Measurements from ENCODE around the gene CLSTN2.
A peak's percentile ranks its signal among the peaks of the same experiment; 100 is the strongest.

The CLSTN2 gene

DNA sequence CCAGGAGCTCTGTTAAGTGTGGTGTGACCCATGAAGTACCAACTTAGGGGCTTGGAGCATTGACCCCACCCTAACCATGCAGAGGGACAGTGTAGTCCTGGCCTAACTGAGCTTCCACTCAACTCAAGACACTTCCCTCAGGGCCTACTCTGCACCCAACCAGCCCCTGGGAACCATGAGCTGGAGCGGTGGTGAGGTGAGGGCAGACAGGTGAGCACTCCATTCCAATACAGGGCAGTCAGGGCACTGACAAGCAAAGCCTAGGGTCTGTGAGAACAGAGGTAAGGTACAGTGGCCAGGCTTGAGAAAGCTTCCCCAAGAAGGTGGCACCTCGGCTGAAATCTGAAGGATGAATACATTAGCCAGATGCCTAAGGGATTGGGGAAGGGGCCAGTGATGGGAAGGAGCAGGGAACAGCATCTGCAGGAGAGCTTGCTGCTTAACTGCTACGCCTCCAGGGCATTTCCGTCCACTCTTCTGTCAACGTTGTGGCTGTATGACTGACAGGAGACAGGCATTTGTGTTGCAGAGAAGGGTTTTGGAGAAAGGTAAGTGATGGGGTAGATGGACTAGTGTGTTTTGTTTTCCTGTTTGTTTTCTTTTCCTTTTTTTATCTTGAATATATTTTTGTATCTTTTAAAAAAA, 499.4 kb downstream of the CLSTN2 start:
- in situ Hi-C loops (cut with HindIII; ENCODE audit: low sequenced_read_pairs), result no loop called here
- no peak overlapping the region for H3K4me3 ChIP-seq (ENCODE audit: low read depth, low read length)
- TF ChIP-seq, protein P1, sequence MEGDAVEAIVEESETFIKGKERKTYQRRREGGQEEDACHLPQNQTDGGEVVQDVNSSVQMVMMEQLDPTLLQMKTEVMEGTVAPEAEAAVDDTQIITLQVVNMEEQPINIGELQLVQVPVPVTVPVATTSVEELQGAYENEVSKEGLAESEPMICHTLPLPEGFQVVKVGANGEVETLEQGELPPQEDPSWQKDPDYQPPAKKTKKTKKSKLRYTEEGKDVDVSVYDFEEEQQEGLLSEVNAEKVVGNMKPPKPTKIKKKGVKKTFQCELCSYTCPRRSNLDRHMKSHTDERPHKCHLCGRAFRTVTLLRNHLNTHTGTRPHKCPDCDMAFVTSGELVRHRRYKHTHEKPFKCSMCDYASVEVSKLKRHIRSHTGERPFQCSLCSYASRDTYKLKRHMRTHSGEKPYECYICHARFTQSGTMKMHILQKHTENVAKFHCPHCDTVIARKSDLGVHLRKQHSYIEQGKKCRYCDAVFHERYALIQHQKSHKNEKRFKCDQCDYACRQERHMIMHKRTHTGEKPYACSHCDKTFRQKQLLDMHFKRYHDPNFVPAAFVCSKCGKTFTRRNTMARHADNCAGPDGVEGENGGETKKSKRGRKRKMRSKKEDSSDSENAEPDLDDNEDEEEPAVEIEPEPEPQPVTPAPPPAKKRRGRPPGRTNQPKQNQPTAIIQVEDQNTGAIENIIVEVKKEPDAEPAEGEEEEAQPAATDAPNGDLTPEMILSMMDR (IDR thresholded peaks at IDR 0.05; ENCODE audit: low read depth, low read length), result no peak
- no peak for DNase-seq (ENCODE audit: low read depth, low spot score)

DNA sequence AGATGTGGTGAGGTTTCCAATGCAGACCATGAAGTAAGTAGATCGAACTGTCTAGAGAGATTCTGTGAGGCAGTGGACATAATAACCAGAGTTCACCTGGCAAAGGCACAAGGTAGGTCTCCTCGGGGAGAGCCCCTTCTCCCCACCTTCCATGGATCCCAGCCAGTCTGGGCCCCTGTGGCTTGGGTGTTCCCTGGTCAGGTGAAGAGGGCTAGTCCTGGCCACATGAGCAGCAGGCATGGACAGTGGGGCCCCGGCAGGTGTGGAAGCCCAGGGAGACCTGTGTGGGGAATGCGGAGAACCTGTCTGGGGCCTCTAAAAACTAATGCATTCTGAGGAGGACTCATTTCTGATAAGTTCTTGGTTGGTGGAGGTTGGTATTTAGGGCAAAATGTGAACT, 501.4 kb downstream of the CLSTN2 start:
- in situ Hi-C loops (cut with HindIII; ENCODE audit: low sequenced_read_pairs), result no loop called here
- H3K4me3 ChIP-seq (ENCODE audit: low read depth, low read length), result no peak overlapping the region
- TF ChIP-seq, protein P1 (IDR thresholded peaks at IDR 0.05; ENCODE audit: low read depth, low read length), result no peak
- DNase-seq (ENCODE audit: low read depth, low spot score), result no peak

DNA sequence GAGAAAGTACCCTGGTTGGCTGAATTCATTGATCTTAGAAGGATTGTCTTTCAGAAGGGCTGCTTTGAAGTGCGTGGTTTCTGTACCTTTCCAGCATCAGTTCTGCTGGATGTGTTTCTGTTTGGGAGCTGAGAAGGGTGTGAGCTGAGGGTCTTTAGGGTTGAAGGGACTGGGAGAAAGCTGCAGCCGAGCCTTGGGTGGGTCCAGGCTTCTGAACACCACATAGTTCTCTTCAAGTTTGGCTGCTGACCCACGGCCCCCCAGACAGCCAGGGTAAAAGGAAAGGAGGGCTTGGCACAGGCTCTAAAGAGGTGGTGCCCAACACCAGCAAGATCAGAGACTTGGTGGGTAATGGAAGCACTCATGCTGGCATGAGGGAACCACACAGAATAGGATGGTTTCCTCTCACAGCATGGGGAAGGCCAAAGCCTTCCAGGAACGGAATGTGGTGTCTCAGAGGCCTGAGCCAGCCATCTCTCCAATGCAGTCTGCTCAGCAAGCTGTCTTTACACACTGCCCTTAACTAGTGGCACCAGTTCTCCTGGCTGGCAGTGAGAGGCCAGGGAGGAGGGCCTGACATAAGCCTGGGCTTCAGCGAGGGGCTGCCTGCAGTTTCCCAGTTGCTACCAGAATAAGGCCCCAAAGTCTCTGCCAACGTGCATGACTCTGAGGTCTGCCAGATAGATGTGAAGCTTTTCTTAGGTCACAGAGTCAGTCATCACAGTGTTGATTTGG, 503.9 kb downstream of the CLSTN2 start:
- in situ Hi-C loops (cut with HindIII; ENCODE audit: low sequenced_read_pairs), result no loop called here
- no peak for DNase-seq (ENCODE audit: low read depth, low spot score)
- H3K4me3 ChIP-seq (ENCODE audit: low read depth, low read length), result no peak overlapping the region
- TF ChIP-seq, protein P1 (IDR thresholded peaks at IDR 0.05; ENCODE audit: low read depth, low read length), result no peak

DNA sequence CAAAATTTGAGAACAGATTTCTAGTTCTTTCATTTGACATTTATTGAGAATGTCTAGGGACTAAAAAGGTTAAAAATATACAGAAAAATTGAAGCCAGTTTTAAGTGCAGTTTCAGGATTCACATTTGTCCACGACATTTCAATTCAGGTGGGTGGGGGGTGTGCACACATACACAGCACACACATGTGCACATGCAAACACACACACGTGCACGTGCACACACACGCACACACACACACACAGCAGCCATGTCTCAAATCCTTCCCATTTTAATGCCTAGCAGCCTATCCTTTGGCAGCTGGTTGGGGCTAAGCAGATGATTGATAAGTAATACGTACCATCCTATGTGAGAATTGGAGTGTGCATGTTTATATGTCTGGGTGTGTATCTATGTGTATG, 504.5 kb downstream of the CLSTN2 start:
- DNase-seq (ENCODE audit: low read depth, low spot score), result no peak
- no peak overlapping the region for H3K4me3 ChIP-seq (ENCODE audit: low read depth, low read length)
- TF ChIP-seq, protein P1 (IDR thresholded peaks at IDR 0.05; ENCODE audit: low read depth, low read length), result no peak
- in situ Hi-C loops (cut with HindIII; ENCODE audit: low sequenced_read_pairs), result no loop called here

DNA sequence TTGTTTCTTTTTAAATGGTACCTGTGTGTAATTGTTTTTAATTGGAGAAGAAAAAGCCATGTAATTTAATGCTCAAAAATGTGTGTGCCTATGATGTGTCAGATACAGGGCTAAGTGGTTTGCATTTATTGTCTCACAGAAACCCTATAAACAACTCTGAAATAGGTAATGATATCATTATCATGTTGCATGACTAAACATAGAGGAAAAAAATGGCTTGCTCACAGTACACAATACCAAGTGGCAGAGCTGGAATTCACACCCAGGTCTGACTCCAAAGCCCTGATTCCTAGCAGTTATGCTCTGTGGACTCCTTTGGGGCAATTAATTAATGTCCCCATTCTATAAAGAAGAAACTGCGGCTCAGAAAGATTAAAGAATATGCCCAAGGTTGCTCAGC, 505.5 kb downstream of the CLSTN2 start:
- in situ Hi-C loops (cut with HindIII; ENCODE audit: low sequenced_read_pairs), result no loop called here
- TF ChIP-seq, protein P1 (IDR thresholded peaks at IDR 0.05; ENCODE audit: low read depth, low read length), result no peak
- no peak for DNase-seq (ENCODE audit: low read depth, low spot score)
- no peak overlapping the region for H3K4me3 ChIP-seq (ENCODE audit: low read depth, low read length)

DNA sequence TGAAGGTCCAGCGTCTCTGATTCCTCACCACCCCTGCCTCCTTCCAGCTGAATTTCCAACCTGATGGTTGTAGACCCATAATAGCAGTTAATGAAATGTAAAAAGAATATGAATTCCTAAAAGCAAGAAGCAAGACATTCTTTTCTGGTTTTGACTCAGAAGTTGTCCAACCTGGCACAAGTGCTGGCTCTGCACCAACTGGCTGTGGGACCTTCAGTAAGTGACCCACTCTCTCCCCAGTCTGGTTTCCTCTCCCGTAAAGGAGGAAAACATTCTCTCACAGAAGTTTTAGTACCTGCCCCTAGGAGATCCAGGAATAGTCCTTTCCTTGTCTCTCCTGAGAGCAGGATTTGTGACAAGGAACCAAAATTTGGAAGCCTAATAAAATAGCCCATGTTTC, 506.0 kb downstream of the CLSTN2 start:
- H3K4me3 ChIP-seq (ENCODE audit: low read depth, low read length), result no peak overlapping the region
- TF ChIP-seq, protein P1 (IDR thresholded peaks at IDR 0.05; ENCODE audit: low read depth, low read length), result no peak
- peak; percentile 84 for DNase-seq (ENCODE audit: low read depth, low spot score)
- in situ Hi-C loops (cut with HindIII; ENCODE audit: low sequenced_read_pairs), result no loop called here

Measured in astrocyte of the spinal cord (primary cell).